Stomach (tissue), 9 donors: ENCODE measurements around the gene ASTN2. TPM values are rescaled to one million over a fixed set of nuclear protein-coding genes. Genes with fewer than 3 reads are reported as not detected.

Source experiments
- DNase-seq, 2 donors: peaks; one replicate each; pipeline versions ENCODE4 v3.0.0 to v3.0.0-alpha.2; 2013 to 2019
- H3K27ac ChIP-seq, 5 donors: fragments of 200-600 bp in 4 of 5; sonication (generic) in 4 of 5; one replicate each; pipeline ENCODE4 v1.5.1; 2013 to 2019; ENCODE audit warnings: mild to moderate bottlenecking in 1 of 5, moderate library complexity in 1 of 5
- H3K27me3 ChIP-seq, 3 donors: fragments of 200-600 bp; sonication (generic); one replicate each; pipeline ENCODE4 v1.5.1; 2017 to 2019; ENCODE audit warnings: mixed run types in 1 of 3
- H3K36me3 ChIP-seq, 4 donors: fragments of 200-600 bp; sonication (generic); 1 replicate in 3 of 4; 2 replicates in 1 of 4; pipeline ENCODE4 v1.5.1; 2016 to 2019
- H3K4me1 ChIP-seq, 4 donors: fragments of 200-600 bp; sonication (generic); one replicate each; pipeline ENCODE4 v1.5.1; 2016 to 2019
- H3K4me3 ChIP-seq, 4 donors: fragments of 200-600 bp; sonication (generic) in 3 of 4; one replicate each; pipeline ENCODE4 v1.5.1; 2016 to 2019; ENCODE audit warnings: mild to moderate bottlenecking in 1 of 4
- H3K9me3 ChIP-seq, 4 donors: fragments of 200-600 bp; sonication (generic); one replicate each; pipeline ENCODE4 v1.5.1; 2016 to 2019
- EP300 ChIP-seq: sonication (generic); formaldehyde crosslinking; IDR thresholded peaks from one replicate; pipeline ENCODE4 v1.6.1; 2017; ENCODE audit warnings: antibody characterized with exemption
- POLR2A ChIP-seq, 4 donors: fragments of 450-650 bp; IDR thresholded peaks; one replicate each; pipeline ENCODE4 v1.6.1; 2016; ENCODE audit warnings: antibody characterized with exemption in 4 of 4, control low read depth in 2 of 4, mild to moderate bottlenecking in 1 of 4, moderate library complexity in 1 of 4
- POLR2AphosphoS5 ChIP-seq, 3 donors: sonication (generic); formaldehyde crosslinking; IDR thresholded peaks; one replicate each; pipeline ENCODE4 v1.6.1; 2016; ENCODE audit warnings: antibody characterized with exemption in 3 of 3
- WGBS, 5 donors: extraction: QIAGEN DNeasy Blood & Tissue Kit in 3 of 5; methylation state at CpG; one replicate each; pipeline versions ENCODE4 v1.1.5 to v1.1.7; 2013 to 2018; 5-methylcytosine and 5-hydroxymethylcytosine counted together
- intact Hi-C: fragments of 100-400 bp; cut with DNase I; formaldehyde crosslinking; loops from one replicate; pipeline ENCODE4 v1.15.1; 2023; ENCODE audit warnings: low total_unique reads
- polyA plus RNA-seq, 3 donors: library from polyadenylated mRNA; stranded (reverse); fragments of 200-250 nt; gene quantifications; one replicate each; pipeline ENCODE4 v1.2.3, GENCODE V29; 2013
- total RNA-seq, 5 donors: library from RNA; depleted of rRNA; stranded (reverse); fragments of >200 nt; gene quantifications; one replicate each; pipeline versions ENCODE4 v1.1.0 to v1.2.3, GENCODE V29; 2014 to 2016
- TF ChIP-seq, protein P1 (sequence below), 7 experiments: fragments of 450-650 bp in 4 of 7; fragments of 200-600 bp in 3 of 7; sonication (generic) in 3 of 7; IDR thresholded peaks; one replicate each; pipeline ENCODE4 v1.5.1; 2016 to 2019; ENCODE audit warnings: antibody characterized with exemption in 7 of 7, control low read depth in 2 of 7, mild to moderate bottlenecking in 1 of 7
- donor health status: healthy with polysubstance abuse.
- donor health status: Bipolar disorder and iron deficiency.
- donor health status: healthy.

ASTN2 gene
- total and polyA plus RNA-seq, 8 donors, result 2.1 to 22.3 (median 4.2) TPM; not detected in 1

GRCh38 chr9:117030254-117030768 lies 384.5 kb downstream of the ASTN2 start:
- TF ChIP-seq, protein P1, sequence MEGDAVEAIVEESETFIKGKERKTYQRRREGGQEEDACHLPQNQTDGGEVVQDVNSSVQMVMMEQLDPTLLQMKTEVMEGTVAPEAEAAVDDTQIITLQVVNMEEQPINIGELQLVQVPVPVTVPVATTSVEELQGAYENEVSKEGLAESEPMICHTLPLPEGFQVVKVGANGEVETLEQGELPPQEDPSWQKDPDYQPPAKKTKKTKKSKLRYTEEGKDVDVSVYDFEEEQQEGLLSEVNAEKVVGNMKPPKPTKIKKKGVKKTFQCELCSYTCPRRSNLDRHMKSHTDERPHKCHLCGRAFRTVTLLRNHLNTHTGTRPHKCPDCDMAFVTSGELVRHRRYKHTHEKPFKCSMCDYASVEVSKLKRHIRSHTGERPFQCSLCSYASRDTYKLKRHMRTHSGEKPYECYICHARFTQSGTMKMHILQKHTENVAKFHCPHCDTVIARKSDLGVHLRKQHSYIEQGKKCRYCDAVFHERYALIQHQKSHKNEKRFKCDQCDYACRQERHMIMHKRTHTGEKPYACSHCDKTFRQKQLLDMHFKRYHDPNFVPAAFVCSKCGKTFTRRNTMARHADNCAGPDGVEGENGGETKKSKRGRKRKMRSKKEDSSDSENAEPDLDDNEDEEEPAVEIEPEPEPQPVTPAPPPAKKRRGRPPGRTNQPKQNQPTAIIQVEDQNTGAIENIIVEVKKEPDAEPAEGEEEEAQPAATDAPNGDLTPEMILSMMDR (IDR thresholded peaks at IDR 0.05), result no peak
- TF ChIP-seq EP300 (no peak), POLR2A (IDR thresholded peaks at IDR 0.05) (no peak), POLR2AphosphoS5 (IDR thresholded peaks at IDR 0.05) (no peak)
- no peak for DNase-seq
- 67 to 78% (median 73%) methylated on average over 3 of the region's 3 CpGs for WGBS, 5 donors
- Histone ChIP-seq H3K4me3 (no peak overlapping the region), H3K27me3 (no peaks in the 10 kb centered on the region), H3K36me3 (no peaks in the 10 kb centered on the region), H3K9me3 (no peaks in the 10 kb centered on the region), H3K27ac (no peak overlapping the region), H3K4me1 (no peaks in the 10 kb centered on the region)
- intact Hi-C loops, result no loop called here

GRCh38 chr9:117029341-117029740 lies 385.5 kb downstream of the ASTN2 start:
- no peaks in the 10 kb centered on the region for H3K27me3 ChIP-seq
- H3K9me3 ChIP-seq, result no peaks in the 10 kb centered on the region
- intact Hi-C loops, result no loop called here
- no peak for DNase-seq
- TF ChIP-seq, protein P1 (IDR thresholded peaks at IDR 0.05), result no peak
- TF ChIP-seq POLR2AphosphoS5 (IDR thresholded peaks at IDR 0.05) (no peak), POLR2A (IDR thresholded peaks at IDR 0.05) (no peak), EP300 (no peak)
- H3K4me3 ChIP-seq, result no peak overlapping the region
- H3K4me1 ChIP-seq, result no peaks in the 10 kb centered on the region
- 59 to 68% (median 65%) methylated on average over 3 of the region's 3 CpGs for WGBS, 5 donors
- no peaks in the 10 kb centered on the region for H3K36me3 ChIP-seq
- no peak overlapping the region for H3K27ac ChIP-seq

GRCh38 chr9:117028103-117028858 lies 386.6 kb downstream of the ASTN2 start:
- H3K4me1 ChIP-seq, result no peaks in the 10 kb centered on the region
- H3K36me3 ChIP-seq, result no peaks in the 10 kb centered on the region
- H3K9me3 ChIP-seq, result no peaks in the 10 kb centered on the region
- 29 to 58% (median 49%) methylated on average over 2 of the region's 2 CpGs for WGBS, 5 donors
- H3K27me3 ChIP-seq, result no peaks in the 10 kb centered on the region
- no peak overlapping the region for H3K27ac ChIP-seq
- TF ChIP-seq, protein P1 (IDR thresholded peaks at IDR 0.05), result no peak
- TF ChIP-seq POLR2AphosphoS5 (IDR thresholded peaks at IDR 0.05) (no peak), EP300 (no peak), POLR2A (IDR thresholded peaks at IDR 0.05) (no peak)
- peak in 1 of 2 donors; percentile 10 for DNase-seq
- no peak overlapping the region for H3K4me3 ChIP-seq
- intact Hi-C loops, result no loop called here

GRCh38 chr9:117021906-117022305 lies 393.0 kb downstream of the ASTN2 start:
- peak in 1 of 2 donors; percentile 10 for DNase-seq
- no peaks in the 10 kb centered on the region for H3K9me3 ChIP-seq
- no peak overlapping the region for H3K4me3 ChIP-seq
- 61 to 85% (median 73%) methylated on average over 2 of the region's 2 CpGs for WGBS, 5 donors
- no peaks in the 10 kb centered on the region for H3K27me3 ChIP-seq
- no peaks in the 10 kb centered on the region for H3K36me3 ChIP-seq
- H3K4me1 ChIP-seq, result no peaks in the 10 kb centered on the region
- intact Hi-C loops, result no loop called here
- H3K27ac ChIP-seq, result no peak overlapping the region
- no peak for TF ChIP-seq EP300
- TF ChIP-seq POLR2AphosphoS5 (IDR thresholded peaks at IDR 0.05), result no peak
- TF ChIP-seq, protein P1 (IDR thresholded peaks at IDR 0.05), result no peak
- TF ChIP-seq POLR2A (IDR thresholded peaks at IDR 0.05), result no peak
